GM18505 (cell line): ENCODE data around the gene REXO2.
A peak's percentile ranks its signal among the peaks of the same experiment; 100 is the strongest.

Source experiments
- ATAC-seq: cut with Tn5 transposase; IDR thresholded peaks from one replicate; pipeline ENCODE4 v1.9.1; 2021; ENCODE audit not compliant: unreplicated experiment
- POLR2A ChIP-seq: IDR thresholded peaks from 4 replicates; pipeline ENCODE4 v1.6.1; 2011; ENCODE audit warnings: borderline replicate concordance; ENCODE audit not compliant: insufficient read depth, insufficient read length; ENCODE audit errors: extremely low read depth

The REXO2 gene

DNA sequence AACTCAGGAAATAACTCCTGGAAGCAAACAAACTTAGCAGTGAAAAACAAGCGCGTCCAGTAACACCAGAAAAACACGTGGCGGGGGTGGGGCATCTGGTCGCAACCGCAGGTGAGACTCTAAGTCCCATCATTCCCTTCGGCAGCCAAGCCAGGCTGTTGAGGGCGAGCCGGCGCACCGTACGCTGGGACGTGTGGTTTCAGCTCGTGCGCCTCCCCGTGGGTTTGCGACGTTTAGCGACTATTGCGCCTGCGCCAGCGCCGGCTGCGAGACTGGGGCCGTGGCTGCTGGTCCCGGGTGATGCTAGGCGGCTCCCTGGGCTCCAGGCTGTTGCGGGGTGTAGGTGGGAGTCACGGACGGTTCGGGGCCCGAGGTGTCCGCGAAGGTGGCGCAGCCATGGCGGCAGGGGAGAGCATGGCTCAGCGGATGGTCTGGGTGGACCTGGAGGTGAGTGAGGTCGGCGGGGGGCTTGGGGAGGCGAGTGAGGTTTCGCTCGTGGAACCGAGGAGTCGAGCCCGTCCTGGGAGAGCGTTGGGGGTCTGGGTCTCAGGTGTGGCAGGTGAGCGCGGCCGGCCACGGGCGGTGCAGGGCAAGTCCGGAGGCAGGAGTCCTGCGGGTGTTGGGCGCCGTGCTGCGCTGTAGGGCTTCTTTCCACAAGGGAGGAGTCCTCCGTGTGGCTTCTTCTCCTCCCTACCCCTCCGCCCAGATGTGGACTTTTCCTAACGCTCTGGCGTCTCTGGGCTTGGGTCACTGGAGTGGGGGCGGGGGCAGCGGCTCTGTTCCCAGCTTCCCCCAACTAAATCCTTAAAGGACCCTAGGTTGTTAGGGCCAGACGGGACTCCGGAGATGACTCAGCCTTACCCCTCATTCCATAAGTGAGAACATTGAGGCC, at the start of gene REXO2:
REXO2 (plus strand) TSS at position 239 of the 892 bp plus-strand sequence; CDS start at position 301, 62 bp downstream.
- TF ChIP-seq POLR2A, result peak; percentile 48
- peak; percentile 99 for ATAC-seq

DNA sequence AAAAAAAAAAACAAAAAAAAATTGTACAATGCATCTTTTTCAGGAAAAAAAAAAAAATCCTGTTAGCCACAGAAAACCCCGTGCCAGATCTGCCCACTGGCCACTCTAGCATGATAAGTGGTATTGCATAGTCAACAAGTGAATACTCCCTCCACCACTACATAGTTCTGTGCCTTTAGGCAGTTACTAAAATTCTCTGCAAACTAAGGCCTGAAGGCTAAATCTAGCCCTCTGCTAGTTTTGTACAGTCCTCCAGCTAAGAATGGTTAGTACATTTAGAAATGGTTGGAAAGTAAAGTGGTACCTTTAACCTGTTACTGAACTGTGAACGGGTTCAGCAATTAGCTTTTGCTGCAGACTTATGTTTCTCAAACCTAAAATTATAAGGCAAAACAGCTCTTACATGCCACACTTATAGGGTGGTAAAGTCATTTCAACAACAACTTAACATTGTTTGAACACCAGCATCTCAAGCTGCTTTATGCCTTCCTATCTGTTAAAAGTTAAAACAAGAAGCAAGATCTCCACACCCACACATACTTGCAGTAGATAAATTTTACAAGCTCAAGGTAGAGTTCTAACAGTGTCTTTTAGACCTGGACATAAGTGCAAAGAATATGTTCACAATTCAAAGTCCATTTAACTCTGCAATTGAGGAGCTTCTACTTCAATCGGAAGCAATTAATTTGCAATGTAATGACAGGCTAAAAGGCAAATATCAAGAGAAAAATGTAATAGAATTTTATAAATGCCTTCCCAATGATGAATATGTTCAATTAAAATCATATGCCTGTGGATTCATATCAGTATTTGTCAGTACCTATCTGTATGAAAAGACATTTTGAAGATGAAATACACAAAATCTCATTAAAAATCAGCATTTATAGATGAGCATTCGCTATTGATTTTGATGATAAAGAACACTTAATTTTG, 46.3 kb upstream of the REXO2 start:
- no peak for ATAC-seq
- no peak for TF ChIP-seq POLR2A

DNA sequence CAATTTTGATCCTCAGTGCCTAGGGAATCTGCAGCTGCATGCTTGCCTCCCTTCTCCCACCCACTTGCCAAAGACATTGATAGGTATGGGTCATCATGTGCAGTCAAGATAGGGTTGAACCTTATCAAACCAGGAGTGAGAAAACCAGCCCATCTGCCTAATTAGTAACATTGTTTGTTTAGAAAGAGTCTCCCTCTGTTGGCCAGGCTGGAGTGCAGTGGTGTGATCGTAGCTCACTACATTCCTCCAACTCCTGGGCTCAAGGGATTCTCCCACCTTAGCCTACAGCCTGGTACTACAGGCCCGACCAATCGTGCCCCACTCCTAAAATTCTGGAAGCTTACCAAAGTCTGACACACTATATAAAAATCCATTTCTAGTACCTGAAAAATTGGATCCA, 43.5 kb upstream of the REXO2 start:
- ATAC-seq, result no peak
- TF ChIP-seq POLR2A, result no peak

DNA sequence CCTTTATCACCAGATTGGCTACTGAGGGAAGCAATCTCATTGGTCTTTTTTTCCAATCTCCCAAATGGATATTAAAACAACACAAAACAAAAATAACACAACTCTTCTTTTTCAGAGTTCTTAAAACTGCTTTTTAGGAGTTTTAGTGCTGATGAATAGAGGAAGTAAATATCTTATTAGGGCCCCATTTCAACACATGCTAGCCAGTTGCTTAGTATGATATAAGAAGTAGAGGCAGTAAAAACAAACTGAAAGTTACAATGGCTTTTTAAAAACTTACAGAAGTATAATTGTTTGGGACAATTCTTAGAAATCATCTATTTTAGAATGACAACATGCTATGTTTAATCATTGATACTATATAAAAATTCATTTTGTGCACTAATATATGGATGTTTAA, 42.4 kb upstream of the REXO2 start:
- TF ChIP-seq POLR2A, result no peak
- ATAC-seq, result no peak

DNA sequence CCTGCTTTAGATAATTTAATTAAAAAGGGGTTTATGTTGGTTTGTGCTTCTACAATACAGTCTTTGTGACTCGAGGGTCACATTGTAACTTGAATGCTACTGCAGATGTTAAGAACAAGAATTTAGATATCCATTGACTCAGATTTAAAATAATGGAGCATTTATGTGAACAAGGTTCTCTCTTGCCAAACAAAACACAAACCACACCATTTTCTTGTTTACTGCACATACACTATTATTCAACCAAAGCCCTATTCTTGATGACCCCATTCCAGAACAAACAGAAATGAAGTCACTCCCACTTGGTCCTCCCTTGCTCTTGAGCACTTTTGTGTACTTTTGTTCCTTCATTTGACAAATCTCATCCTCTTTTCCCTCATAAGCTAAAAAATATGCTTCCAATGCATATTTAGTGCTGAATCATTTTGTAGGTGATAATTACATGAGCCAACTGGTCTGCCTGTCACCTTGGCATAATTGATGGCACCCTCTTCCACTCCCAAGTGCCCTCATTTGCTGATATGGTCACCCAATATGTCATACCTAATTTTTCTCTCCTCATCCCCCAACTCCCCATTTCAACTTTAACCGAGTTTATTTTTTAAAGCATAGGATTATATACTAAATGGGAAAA, 41.8 kb upstream of the REXO2 start:
- no peak for ATAC-seq
- no peak for TF ChIP-seq POLR2A

DNA sequence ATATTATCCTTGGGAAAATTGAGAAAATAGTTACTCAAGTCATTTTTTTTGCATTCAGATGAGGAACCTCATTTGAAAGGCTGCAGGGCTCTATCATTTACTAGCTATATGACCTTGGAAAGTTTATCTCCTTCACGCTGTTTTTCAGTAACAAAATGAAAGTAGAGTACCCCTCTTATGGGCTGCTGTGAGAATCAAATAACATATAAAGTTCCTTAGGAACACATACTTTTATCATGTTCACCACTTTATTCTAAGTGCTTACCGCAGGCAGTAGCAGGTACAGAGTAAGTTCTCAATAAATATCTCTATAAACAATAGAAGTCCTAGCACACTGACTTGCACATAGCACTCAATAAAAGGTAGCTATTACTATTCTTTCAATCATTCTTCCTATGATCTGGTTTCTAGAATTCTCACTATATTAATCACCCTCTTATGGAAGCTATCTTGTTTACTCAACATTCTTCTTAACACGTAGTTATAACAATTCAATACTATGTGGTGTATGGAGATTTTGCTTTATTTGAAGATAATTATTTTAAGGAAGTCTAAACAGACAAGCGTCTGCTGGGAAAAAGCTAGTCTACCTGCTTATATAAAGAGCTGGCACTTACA, 40.9 kb upstream of the REXO2 start:
- ATAC-seq, result no peak
- no peak for TF ChIP-seq POLR2A

DNA sequence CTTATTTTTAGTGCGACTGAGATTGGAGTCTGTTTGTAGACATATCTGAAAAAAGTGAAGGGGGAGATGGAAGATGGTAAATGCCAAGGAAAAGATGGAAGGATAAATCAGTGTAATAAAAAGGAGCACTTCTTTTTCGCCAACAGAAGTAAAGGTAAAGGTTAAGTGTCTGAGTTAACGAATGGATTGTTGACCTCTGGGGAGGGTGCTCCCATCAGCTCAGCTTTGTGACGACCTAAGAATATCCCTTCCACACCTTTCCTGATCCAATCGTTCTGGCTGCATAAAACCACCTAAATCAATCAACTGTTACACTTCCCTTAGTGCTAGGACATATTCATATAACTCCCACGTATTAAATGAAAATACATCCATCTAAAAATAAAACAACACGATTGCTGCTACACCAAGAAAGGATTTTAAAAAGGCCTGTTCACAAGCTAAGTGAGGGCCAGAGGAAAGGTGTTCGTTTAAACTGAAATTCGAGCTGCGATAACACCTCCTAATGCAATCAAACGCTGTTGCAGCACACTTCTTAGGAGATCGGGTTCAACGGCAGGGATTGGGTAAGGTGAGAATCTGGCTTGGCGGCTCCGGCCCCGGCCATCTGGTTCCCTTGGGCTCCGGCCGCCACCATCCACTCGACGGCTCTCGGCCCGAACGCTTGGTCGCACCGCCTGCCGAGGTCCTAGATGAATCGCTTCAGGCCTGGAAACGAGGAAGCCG, 39.6 kb upstream of the REXO2 start:
- ATAC-seq, result peak; percentile 26
- TF ChIP-seq POLR2A, result no peak

DNA sequence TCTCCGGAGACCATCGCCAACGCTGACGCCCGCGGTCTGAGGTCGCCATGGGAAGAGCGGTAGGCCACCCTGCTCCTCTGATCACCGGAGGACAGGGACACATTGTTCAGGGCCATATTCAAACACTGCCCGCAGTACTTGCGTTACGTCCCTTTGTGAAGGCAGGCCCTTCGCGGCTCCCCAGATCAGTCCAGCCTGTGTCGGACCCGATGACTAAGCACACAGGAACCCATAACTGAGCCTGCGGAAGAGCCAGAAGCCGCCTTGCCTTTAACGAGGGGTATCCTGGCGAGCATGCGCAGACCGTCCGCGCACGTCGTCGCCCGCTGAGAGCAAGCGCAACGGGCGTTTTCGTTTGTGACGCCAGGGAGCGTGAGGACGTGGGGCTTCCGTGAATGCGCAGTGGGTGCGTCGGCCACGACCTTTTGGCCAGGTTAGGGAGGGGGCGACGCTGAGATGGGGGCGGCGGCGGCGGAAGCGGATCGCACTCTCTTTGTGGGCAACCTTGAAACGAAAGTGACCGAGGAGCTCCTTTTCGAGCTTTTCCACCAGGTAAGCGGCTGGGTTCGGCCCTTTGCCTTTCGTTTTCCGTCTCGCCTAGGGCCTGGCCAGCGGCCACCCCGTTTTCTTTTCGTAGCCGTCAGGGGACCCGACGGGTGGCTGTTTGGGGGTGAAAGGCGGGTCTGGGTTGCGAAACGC, 38.9 kb upstream of the REXO2 start, which contains the start of the genes C11orf71 and RBM7:
C11orf71 (minus strand) TSS at position 296 of the 699 bp plus-strand sequence; CDS start at position 116, 180 bp downstream.
RBM7 (plus strand) TSS at position 451 of the 699 bp plus-strand sequence; CDS start at position 457, 6 bp downstream.
- peak; percentile 99 for TF ChIP-seq POLR2A
- ATAC-seq, result peak; percentile 96

DNA sequence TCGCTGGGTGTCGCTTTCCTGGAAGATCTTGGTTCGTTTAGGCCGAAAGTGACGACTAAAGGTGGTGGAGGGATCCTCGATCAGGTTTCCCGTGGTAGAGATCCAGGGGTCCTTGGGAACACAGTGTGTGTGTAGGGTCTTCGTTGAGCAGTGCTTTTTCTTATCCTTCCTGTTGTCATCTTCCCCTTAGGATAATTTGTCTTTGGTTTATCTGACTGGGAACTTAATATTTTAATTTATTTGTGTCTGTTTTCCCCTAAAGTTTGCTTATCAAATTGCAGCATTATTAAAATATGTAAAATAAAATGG, 38.4 kb upstream of the REXO2 start:
- TF ChIP-seq POLR2A, result no peak
- no peak for ATAC-seq

DNA sequence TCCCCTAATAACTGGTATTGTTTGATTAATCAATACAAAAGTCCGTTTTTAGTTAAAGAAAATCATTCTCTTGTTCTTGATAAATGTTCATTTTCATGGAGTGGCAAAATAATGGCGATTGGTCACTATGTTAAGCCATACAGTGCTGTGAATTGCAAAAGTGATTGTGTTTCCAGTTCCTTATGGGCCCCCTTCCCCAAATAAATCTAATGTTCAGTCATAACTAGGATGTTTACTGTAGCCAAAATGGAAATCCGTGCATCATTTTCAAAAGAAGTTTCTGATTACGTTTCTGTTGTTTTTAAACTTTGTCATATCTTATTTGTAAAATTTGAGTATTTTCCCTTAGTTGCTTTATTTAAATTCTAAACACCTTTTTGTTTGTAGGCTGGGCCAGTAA, 38.0 kb upstream of the REXO2 start:
- ATAC-seq, result no peak
- no peak for TF ChIP-seq POLR2A

DNA sequence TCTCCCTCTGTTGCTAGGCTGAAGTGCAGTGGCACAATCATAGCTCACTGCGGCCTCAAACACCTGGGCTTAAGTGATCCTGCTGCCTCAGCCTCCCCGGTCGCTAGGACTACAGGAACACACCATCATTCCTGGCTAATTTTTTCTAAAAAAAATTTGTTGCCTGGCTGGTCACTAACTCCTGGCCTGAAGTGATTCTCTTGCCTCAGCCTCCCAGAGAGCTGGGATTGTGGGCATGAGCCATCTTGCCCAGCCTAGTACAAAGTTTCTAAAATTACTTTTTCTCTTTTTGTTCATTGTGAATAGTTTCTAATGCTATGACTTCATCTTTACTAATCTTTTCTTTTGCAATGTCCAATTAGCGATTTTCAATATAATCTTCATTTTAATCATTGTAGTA, 26.3 kb upstream of the REXO2 start:
- no peak for TF ChIP-seq POLR2A
- no peak for ATAC-seq
